Ishikawa (cell line): Measurements from ENCODE around the gene ROBO1.

ENCODE experiments used
- CEBPB ChIP-seq: IDR thresholded peaks from 2 replicates; pipeline ENCODE4 v1.6.1; 2012
- CREB1 ChIP-seq: IDR thresholded peaks from 2 replicates; pipeline ENCODE4 v1.6.1; 2012; ENCODE audit warnings: low read depth
- EGR1 ChIP-seq: IDR thresholded peaks from 2 replicates; pipeline ENCODE4 v1.6.1; 2012
- EP300 ChIP-seq: IDR thresholded peaks from 2 replicates; pipeline ENCODE4 v1.6.1; 2012; ENCODE audit warnings: borderline replicate concordance
- FOXM1 ChIP-seq: IDR thresholded peaks from 2 replicates; pipeline ENCODE4 v1.6.1; 2012; ENCODE audit warnings: low read depth, borderline replicate concordance
- NFIC ChIP-seq: IDR thresholded peaks from 2 replicates; pipeline ENCODE4 v1.6.1; 2012
- RAD21 ChIP-seq: IDR thresholded peaks from 2 replicates; pipeline ENCODE4 v1.6.1; 2012; ENCODE audit warnings: low read depth
- TAF1 ChIP-seq: IDR thresholded peaks from 2 replicates; pipeline ENCODE4 v1.6.1; 2012; ENCODE audit warnings: low read depth, mild to moderate bottlenecking
- TCF12 ChIP-seq: IDR thresholded peaks from 2 replicates; pipeline ENCODE4 v1.6.1; 2012; ENCODE audit warnings: low read depth
- TEAD4 ChIP-seq: IDR thresholded peaks from 2 replicates; pipeline ENCODE4 v1.6.1; 2012
- YY1 ChIP-seq: IDR thresholded peaks from 2 replicates; pipeline ENCODE4 v1.6.1; 2012; ENCODE audit warnings: low read depth
- ZBTB7A ChIP-seq: IDR thresholded peaks from 2 replicates; pipeline ENCODE4 v1.6.1; 2012; ENCODE audit warnings: low read depth
- TF ChIP-seq, protein P1 (sequence below): IDR thresholded peaks from 2 replicates; pipeline ENCODE4 v1.6.1; 2012; ENCODE audit warnings: low read depth, mild to moderate bottlenecking
- TF ChIP-seq, protein P2 (sequence below): IDR thresholded peaks from 2 replicates; pipeline ENCODE4 v1.6.1; 2012
- TF ChIP-seq, protein P3 (sequence below): IDR thresholded peaks from 2 replicates; pipeline ENCODE4 v1.6.1; 2012

ROBO1 gene

DNA sequence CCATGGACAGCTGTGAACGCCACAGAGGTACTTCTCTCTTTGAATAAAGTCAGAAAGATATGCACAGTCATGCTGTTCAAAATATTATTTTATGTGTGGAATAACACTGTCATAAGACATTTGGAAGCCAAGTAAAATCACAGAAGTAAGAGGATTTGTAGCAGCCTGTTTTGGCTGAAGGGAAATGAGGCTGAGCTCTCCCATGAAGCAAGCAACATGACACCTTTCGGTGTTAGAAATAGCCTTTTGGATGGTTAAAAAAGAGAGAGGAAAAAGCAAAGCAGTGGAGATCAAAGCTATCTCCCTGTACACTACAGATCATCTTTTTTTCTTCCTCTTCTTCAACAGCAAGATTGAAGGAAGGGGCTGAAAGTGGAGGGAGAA lies 755.3 kb downstream of the ROBO1 start:
- TF ChIP-seq ZBTB7A (no peak), TCF12 (no peak), CREB1 (no peak), TAF1 (no peak), CEBPB (no peak), NFIC (no peak), EP300 (no peak), TEAD4 (no peak), RAD21 (no peak), FOXM1 (no peak), YY1 (no peak), EGR1 (no peak)
- TF ChIP-seq, protein P1, sequence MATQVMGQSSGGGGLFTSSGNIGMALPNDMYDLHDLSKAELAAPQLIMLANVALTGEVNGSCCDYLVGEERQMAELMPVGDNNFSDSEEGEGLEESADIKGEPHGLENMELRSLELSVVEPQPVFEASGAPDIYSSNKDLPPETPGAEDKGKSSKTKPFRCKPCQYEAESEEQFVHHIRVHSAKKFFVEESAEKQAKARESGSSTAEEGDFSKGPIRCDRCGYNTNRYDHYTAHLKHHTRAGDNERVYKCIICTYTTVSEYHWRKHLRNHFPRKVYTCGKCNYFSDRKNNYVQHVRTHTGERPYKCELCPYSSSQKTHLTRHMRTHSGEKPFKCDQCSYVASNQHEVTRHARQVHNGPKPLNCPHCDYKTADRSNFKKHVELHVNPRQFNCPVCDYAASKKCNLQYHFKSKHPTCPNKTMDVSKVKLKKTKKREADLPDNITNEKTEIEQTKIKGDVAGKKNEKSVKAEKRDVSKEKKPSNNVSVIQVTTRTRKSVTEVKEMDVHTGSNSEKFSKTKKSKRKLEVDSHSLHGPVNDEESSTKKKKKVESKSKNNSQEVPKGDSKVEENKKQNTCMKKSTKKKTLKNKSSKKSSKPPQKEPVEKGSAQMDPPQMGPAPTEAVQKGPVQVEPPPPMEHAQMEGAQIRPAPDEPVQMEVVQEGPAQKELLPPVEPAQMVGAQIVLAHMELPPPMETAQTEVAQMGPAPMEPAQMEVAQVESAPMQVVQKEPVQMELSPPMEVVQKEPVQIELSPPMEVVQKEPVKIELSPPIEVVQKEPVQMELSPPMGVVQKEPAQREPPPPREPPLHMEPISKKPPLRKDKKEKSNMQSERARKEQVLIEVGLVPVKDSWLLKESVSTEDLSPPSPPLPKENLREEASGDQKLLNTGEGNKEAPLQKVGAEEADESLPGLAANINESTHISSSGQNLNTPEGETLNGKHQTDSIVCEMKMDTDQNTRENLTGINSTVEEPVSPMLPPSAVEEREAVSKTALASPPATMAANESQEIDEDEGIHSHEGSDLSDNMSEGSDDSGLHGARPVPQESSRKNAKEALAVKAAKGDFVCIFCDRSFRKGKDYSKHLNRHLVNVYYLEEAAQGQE, result no peak
- TF ChIP-seq, protein P2, sequence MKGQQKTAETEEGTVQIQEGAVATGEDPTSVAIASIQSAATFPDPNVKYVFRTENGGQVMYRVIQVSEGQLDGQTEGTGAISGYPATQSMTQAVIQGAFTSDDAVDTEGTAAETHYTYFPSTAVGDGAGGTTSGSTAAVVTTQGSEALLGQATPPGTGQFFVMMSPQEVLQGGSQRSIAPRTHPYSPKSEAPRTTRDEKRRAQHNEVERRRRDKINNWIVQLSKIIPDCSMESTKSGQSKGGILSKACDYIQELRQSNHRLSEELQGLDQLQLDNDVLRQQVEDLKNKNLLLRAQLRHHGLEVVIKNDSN, result no peak
- TF ChIP-seq, protein P3, sequence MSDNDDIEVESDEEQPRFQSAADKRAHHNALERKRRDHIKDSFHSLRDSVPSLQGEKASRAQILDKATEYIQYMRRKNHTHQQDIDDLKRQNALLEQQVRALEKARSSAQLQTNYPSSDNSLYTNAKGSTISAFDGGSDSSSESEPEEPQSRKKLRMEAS, result no peak

DNA sequence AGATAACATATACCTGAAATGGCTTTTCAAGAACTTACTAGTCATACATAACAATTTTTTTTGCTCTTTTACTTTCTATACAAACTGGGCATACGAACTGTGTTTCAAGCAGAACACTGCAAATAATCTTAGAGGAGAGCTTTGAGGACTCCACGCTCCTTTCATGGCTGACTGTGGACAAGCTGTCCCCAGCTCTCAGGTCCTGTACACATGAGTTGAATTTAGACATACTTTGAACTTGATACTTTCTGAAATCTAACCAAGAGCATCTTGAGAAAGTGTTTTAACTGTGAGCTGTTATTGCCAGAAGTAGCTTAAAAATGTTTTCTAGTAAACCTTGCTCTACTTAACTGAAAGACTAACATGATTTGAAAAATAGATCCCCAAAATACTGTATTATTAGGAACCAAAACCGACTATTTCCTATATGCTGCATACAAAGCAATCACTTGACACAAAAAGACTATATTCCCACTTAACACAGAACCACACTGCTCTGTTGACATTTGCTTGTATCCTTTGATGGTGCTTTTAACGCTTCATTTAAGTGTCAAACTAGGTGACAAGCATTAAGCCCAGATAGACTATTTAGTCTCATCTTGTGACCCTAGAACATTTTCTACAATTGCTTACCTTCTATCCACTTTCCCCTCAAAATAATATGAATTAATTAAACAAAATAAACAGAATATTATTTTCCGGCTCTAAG lies 755.8 kb downstream of the ROBO1 start:
- TF ChIP-seq, protein P2, result no peak
- TF ChIP-seq, protein P3, result no peak
- no peak for TF ChIP-seq EGR1
- no peak for TF ChIP-seq TEAD4
- TF ChIP-seq NFIC, result no peak
- TF ChIP-seq RAD21, result no peak
- no peak for TF ChIP-seq CREB1
- TF ChIP-seq EP300, result no peak
- TF ChIP-seq TAF1, result no peak
- no peak for TF ChIP-seq CEBPB

DNA sequence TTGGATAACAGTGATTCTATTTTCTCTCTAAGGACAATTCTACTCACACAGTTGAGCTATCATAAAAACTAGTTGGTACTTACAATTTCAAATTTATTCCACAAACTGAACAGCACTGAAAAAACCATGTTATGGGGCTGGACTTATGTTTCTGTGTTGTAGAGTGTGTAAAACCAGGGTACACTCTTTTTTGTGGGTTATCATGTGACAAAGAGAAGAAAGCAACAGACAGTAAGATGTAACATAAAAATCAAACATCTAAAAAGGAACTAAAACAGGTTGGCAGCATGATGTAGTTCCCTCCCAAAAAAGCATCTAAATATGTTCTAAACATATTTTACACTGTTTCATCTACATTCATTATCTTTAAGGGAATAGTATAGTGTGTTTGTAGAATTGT lies 757.9 kb downstream of the ROBO1 start:
- TF ChIP-seq CEBPB (no peak), NFIC (no peak), RAD21 (no peak), TAF1 (no peak), EP300 (no peak)
- TF ChIP-seq, protein P3, result no peak
- TF ChIP-seq, protein P2, result no peak
- TF ChIP-seq, protein P1, result no peak

DNA sequence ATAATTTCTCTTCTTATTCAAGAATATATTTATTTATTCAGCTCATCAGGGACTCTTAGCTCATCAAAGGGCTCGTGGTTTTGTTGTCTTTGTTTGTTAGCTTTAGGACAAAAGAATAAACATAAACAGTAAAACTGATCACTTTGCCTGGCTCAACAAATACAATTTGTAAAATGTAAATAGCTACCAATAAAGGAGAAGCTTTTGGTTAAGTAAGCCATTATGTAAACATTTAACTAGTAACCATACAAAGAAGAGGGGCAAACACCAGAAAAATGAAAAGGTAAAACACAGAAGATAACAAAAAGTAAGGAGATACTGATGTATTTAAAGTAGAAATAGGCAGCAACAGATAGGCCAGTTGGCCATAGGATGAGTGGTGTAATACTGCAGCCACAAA lies 761.7 kb downstream of the ROBO1 start:
- TF ChIP-seq FOXM1 (no peak), TAF1 (no peak), CEBPB (no peak), CREB1 (no peak), YY1 (no peak), EGR1 (no peak), TCF12 (no peak), EP300 (no peak), RAD21 (no peak), NFIC (no peak)
- TF ChIP-seq, protein P1, result no peak
- TF ChIP-seq, protein P3, result no peak
- TF ChIP-seq, protein P2, result no peak
